Stimulated activated naive CD4-positive, alpha-beta T cell treated with Interleukin-2 at 50 U/mL for 16 hours (primary cell): ENCODE measurements around the gene MYH6.
"Not testable (repeated sequence)": the region's sequence is repeated elsewhere in the genome, so short reads cannot be mapped to it uniquely, and the experiment has no call there.

Experiments
- DNase-seq: peaks from one replicate; lab custom pipeline; 2025; lab: John Stamatoyannopoulos, UW

Gene MYH6

DNA sequence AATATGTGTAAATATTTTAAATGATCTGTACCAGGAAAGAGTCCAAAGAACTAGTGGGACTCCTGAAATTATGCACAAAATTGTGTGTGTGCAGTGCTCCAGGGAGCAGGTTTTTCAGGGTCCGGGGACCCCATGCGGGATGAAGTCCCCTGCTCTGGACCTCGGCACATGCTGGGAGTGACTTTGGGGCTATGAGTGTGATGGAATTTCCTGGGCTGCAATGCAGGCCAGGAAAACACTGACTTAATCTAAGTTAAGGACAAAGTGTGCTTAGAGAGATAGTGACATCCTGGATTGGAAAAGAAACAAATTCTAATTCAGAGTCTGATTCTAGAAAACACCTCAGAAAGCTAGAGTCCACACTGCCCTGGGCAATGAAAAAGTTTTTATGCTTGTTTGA, 6.2 kb upstream of the MYH6 start:
- DNase-seq, result no peak

DNA sequence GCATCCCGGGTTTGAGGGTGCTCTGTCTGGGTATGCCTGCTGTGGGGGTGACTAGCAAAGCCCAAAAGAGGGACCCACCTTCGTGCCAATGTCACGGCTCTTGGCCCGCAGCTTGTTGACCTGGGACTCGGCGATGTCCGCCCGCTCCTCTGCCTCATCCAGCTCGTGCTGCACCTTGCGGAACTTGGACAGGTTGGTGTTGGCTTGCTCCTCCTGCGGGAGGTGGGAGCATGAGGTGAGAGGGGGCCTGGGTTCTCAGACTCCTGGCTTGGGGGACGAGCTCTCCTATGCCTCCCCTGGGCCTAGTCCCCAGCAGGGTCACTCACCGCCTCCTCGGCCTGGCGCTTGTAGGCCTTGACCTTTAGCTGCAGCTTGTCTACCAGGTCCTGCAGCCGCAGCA, 5.6 kb upstream of the MYH6 start:
- no peak for DNase-seq

DNA sequence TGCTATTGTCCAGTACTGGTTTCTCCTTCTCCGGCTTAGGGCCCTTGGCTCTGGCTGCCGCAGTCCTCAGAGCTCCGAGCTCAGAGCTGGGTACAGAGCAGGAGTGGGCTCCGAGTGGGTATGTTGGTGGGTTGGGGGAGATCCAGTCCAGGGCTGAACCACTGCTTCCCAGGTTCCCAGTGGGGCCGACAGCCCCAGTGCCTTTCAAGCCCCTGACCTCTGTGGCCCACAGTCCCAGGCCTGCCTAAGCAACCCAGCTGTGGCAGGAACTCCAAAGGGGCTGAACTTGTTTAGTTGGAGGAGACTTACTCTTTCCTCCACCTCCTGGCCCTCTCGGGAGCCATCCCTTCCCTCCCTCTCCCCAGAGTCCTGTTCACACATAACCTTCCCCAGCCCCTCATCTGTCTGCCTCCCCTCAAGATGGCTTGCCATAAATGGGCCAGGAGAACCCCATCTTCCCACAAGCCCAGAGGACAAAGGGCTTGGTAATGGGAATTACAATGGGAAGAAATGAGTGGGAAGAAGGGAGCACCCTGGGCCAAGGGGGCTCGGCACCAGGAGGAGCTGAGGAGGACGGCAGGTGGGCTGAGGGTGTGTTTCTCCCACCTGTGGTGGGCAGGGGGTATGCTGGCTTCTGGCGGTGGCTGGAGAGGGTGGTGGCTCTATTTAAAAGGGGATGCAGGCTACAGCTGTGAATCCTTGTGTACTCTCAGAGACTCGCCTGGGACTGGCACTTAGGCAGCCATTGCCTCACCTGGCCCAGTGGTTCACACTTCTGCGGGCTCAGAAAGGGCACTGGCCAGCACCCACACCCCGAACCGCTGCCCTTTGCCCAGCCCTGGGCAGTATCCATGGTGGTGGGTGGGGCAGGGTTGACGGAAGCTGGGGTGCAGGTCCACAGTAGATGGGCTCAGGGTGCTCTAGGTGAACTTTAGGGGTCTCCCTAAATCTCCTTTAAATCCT, 3.8 kb upstream of the MYH6 start:
- no peak for DNase-seq

DNA sequence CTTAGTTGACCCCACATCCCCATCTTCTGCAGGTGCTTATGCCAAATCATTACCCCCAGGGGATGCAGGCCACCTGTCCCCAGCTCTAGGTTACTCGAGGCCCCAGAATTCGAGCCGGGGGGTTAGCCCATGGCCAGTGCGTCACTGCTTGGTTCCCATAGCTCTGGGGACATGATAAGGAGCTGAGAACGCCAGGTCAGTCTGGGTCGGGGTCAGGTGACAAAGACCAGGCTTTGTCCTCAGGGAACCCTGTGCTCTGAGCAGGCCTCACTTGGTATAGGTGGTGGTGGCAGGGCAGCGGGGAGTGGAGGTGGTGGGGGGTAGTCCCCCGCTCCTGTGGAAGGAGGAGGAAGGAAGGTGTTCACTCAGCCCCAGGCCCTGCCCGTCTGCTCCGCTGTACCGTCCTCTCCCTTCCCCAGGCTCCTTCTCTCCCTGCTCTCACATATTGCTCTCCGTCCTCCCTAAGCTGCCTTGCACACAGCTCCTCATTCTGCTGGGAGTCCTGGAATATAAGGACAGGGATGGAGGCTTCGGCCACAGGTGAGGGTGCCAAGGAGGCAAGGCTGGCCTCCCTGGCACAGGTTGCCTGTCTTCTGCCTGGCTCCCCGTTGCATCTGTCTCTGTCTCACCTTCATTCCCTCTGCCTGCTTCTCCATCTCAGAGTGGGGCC, 2.0 kb upstream of the MYH6 start:
- no peak for DNase-seq

DNA sequence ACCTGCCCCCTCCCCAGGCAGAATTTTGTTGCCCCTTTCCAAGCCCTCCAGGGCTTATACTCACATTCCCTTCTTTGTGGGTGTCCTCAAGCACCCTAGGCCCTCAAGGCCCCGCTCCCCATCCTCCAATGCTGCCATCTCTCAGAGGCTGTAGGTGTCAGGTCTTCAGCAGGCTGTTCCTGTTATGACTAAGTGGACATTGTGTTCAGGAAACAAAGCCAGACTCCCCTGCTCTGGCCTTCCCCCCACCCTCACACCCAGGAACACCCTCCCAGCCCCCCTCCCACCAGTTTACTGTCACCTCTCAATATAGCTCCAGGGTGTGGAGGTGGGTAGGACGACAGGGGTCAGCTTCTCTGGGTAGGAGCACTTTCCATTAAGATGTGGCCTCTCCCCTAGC, 1.4 kb upstream of the MYH6 start:
- no peak for DNase-seq

DNA sequence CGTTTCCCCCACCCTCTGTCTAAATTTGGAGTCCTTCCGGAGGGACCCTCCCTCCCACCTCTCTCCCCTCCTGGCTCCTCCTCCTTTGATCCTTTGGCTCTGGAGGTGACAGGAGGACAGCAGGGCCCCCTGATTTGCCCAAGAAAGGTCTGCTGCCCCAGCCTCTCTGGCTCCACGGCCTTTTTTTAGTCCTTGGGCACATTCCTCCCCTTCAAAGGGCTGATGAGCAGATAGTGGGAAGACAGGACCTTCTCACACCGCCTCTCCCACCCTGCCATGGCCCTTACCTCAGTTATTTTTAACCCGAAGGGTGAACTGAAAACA, 196 bp upstream of the MYH6 start:
- no peak for DNase-seq

DNA sequence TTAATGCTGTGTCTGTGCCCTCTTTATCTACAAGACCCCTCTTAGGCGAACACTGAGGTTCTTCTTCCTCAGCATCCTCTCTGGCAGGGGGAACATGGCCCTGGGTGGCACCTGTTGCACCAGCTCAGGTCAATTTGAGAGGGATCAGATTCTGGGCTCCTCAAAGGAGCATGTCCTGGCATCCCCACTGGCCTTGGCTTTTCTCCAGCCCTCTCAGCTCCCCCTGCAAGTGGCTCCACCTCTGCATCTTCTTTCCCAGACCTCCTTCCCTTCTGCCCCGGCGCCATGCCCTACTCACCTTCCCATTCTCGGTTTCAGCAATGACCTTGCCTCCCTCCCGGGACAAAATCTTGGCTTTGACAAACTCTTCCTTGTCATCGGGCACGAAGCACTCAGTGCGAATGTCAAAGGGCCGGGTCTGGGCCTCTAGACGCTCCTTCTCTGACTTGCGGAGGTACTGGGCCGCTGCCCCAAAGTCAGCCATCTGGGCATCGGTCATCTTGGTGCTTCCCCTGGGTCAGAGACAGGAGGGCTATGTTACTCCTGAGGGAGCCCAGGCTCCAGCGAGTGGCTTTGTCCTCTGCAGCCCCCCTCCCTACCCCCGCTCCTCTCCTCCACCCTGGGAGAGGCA, 1.2 kb downstream of the MYH6 start:
- DNase-seq, result no peak

DNA sequence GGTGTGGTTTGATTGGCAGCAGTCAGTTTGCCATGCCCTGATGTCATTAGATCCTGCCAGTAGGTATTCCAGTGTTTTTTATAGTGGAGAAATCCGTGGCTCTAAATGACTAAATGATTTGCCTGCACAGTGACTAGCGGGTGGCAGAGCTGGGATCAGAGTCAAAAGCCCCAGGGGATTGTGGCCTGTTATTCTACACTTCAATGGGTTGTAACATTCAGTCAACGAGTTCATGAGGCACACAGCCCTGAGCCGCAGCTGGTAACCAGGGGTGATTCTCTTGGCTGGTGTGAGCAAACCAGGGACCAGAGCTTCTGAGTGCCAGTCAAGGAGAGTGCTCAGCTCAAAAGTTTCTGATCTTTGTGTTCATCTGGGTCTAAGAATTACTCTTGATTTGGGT, 1.8 kb downstream of the MYH6 start:
- DNase-seq, result no peak

DNA sequence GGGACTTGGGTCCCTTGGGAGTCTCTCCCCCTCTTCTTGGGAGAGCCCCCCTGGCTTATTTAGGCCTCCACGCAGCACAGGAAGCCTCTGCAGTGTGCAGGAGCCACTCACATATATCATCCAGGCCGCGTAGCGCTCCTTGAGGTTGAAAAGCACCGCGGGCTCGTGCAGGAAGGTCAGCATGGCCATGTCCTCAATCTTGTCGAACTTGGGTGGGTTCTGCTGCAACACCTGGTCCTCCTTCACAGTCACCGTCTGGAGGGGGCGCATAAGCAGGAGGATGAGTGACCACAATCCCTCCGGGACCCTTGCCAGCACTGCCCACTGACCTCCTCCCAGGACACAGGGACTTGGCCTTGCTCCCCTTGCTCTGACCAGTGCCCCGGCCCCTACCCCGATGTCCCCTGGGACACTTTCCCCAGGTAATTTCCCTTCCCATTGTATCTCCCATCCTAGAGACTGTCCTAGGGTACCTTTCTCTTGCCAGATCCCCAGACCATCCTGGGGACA, 2.5 kb downstream of the MYH6 start:
- DNase-seq, result no peak

DNA sequence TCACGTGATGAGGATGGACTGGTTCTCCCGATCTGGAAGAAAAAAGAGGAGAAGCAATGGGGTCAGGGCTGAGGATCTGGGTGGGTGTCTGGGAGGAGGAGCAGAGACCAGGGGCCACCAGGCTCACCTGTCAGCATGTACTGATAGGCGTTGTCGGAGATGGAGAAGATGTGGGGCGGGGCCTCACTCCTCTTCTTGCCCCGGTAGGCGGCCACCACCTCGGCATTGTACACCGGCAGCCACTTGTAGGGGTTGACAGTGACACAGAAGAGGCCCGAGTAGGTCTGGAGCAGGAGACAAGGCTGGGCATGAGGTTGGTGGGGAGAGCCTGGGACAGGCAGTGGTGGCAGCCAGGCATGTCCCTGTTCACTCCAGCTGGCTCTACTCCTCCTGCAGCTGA, 3.0 kb downstream of the MYH6 start:
- DNase-seq, result no peak

DNA sequence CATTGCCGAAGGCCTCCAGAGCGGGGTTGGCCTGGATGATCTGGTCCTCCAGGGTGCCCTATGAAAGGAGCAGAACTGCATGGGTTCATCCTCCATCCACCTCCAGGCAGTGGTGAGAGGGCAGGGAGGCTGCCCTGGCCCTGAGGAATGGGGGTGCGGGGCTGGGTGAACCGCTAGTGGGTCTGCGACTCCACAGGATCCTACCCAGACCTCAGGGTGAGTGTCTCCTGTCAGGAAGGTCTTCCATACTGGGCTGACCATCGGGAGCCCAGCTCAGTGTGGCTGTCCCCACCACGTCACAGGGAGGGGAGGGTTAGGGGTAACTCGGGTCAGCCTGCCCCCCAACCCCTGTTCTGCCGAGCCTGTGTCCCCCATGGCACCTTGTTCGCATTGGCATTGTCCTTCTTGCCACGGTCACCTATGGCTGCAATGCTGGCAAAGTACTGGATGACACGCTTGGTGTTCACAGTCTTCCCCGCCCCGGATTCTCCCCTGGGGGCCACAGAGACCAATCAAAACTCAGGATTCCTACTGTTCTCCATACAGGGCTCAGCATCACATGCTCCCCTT, 3.7 kb downstream of the MYH6 start:
- no peak for DNase-seq

DNA sequence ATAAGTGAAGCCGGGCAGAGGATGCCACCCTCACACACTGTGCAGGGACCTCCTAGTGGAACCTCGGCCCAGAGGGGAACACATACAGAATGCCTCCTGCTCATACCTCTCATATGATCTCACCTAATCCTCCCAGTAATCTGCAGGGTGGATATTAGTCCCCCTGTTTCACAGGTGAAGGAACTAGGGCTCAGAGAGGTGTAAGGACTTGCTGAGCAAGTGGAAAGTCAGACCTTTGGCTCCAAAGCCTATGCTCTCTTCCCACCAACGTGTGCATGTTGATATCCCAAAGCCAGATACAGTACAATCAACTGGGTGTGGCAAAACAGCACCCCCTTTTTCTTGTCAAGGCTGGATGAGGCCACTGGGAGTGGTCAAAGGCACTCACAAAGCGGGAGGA, 4.2 kb downstream of the MYH6 start:
- no peak for DNase-seq

DNA sequence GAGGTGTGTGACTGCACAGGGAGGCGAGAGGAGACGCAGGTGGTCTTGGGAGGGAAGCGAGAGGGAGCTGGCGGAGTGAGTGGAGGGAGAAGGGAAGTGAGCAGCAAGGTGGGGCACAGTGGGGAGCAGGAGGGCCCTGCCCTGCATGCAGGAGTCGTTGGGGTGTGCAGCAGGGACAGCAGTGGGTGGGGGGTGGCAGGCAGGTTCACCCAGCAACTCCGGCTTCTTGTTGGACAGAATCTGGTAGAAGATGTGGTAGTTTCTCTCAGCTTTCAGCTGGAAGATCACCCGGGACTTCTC, 5.0 kb downstream of the MYH6 start:
- no peak for DNase-seq

DNA sequence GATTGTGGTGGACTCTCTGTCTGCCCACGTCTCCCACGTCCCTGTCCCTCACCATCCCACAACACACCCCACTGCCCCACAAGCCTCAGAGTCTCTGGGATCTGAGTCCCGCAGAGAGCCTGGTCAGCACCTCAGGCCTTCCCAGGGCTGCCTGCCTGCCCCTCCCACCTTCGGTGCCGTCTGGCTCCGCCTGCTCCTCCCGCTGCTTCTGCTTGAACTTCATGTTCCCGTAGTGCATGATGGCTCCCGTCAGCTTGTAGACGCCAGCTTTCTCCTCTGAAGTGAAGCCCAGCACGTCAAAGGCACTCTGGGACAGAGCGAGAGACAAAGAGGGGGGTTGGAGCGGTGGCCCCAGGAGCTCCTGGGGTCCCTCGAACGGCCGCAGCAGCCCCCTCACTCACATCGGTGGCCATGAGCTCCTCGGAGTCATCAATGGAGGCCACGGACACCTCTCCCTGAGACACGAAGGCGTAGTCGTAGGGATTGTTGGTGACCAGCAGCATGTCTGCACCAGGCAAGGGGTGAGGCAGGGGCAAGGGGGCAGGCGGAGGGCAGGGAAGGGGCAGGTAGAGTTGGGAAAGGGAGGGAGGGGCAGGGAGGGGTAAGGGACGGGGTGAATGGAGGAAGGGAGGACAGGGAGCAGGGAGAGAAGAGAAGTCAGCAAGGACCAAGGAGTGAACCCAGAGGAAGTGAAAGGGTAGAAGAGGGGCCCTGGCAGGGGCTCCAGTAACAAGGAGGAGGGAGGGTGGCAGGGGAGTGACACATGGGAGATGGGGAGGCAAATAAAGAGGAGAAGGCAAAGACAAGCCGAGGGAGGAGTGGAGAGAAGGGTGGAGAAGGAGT, 5.6 kb downstream of the MYH6 start:
- no peak for DNase-seq

DNA sequence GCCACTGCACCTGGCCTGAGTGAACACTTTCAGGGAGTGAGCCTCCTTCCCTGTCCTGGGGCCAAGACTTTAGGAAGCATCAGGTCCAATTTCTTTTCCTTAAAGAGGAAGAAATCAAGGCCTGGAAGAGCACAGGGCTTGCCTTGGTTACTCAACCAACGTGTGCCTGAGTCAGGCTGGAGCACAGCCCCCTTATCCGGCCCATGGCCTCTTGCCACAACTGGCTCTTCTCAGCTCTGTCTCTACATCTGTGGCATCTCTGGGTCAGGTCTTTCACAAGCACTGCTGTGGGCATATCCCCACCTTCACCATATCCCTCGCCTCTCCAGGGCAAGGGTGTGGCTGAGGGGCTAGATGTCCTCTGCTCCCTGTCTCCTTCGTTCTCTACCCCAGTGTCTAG, 6.8 kb downstream of the MYH6 start:
- DNase-seq, result no peak

DNA sequence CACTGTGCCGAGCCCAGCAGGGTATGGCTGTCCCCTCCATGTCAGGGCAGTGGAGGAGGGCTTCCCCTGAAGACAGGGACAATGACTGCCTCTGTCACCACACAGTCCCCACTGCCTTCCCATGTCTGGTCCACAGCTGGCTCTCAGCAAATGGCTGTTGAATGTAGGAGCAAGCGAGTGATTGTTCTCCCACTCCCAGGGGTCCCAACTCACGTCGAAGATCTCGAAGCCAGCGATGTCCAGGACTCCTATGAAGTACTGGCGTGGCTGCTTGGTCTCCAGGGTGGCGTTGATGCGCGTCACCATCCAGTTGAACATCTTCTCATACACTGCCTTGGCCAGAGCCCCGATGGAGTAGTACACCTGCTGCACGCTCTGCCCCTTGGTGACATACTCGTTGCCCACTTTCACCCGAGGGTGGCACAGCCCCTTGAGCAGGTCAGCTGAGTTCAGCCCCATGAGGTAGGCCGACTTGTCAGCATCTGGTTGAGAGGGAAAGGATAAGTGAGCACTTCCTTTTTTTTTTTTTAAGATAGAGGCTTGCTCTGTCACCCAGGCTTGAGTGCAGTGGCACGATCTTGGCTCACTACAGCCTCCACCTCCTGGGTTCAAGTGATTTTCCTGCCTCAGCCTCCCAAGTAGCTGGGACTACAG, 7.5 kb downstream of the MYH6 start:
- not testable (repeated sequence) for DNase-seq

DNA sequence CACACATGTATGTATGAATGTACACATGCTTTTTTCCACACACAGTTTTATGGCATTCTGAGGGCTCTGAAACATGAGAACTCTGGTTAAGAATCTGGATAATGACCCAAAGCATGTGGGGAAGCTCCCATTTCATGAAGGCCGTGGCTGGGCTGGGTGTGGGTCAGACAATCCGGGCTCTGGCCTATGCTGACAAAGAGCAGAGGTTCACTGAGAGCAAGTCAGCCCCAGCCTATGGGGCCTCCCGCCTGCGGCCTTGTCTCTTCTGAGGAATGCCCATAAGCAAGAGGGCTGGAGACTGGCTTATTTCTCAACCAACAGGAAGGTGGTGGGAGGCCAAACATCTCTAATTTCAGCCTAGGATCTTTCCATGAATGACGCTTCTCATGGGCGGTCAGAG, 8.5 kb downstream of the MYH6 start:
- no peak for DNase-seq

DNA sequence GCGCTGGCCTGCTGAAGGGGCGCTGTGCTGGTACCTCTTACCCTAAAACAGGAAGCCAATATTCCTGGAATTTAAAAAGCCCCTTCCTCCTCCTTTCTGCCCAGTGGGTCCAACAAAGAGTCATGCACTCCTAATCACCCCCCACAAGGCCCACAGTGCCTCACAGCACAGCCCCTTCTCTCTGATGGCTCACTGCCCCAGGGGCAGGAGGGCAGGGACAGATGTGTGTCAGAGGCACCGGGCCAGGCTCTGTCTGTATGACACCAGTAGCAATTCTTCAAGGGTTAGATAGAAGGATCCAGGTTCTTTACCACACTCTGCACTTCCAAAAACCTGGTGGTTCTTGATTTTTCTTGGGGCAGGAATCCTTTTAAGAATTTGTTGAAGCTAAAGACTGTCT, 8.9 kb downstream of the MYH6 start:
- no peak for DNase-seq

DNA sequence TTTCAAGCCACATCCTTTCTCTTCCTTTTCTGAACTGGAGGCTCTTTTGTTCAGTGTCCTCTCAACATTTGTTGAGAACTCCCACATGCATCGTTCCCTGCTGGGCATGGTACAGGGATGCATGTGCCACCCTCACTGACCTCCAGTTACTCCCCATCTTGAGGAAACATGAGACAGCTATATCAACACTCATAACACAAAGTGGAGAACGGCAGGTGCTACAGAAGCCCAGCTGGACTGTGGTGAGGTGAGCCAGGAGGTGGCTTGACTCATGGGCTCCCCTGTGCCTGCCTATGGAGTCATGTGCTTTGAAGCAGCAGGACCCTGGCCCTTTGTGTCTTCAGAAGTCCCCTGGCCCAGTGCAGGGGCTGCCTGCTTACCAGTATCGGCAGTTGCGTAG, 9.7 kb downstream of the MYH6 start:
- no peak for DNase-seq

DNA sequence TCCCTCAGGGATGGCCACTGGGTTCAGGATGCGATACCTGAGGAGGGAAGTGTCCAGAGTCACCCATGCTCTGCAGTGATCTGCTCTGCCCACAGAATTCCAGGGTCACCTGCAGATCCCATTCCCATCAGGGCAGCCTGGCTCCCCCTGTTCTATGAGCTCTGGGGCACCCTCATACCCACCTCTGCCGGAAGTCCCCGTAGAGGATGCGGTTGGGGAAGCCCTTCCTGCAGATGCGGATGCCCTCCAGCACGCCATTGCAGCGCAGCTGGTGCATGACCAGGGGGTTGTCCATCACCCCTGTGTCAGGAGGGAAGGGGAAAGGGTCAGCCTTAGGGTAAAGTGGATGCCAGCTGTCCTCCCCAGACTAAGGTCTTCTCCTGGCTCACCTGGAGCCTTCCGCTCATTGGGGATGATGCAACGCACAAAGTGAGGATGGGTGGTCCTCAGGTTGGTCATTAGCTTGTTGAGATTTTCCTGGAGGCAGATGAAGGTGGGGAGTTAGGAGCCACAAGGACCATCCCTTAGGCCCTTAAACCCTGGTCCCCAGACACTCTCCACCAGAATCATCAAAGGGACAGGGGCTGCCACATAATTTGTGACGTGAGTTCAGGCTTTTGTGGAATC, 11.2 kb downstream of the MYH6 start:
- DNase-seq, result no peak

DNA sequence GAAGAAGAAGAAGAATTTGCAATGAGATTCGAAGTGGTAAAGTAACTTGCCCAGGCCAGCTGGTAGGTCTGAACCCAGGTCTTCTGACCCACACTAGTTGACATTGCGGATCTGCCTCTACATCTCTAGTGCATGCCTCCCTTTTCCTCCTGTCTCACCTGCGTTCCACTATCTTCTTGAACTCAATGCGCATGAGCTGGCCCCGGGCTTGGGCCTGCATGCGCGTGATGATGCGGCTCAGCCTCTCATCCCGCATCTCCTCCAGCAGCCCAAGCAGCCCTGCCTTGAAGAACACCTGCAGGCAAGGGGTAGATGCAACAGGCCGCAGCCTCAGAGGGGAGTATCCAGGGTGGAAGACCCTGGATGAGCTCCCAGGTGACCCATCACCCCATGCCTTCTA, 11.9 kb downstream of the MYH6 start:
- DNase-seq, result no peak
